HCT116 (cell line): ENCODE data around the gene TMTC2. TPM values are rescaled to one million over a fixed set of nuclear protein-coding genes. Genes with fewer than 3 reads are reported as not detected.

Experiments used
- ATAC-seq: fragments of 200-7000 bp; cut with Tn5 transposase; 2 replicates; pipeline ENCODE4 v1.9.1; 2020; ENCODE audit warnings: mild to moderate bottlenecking, moderate library complexity
- BruUV-seq: library from RNA; stranded (reverse); fragments of 400-500 nt; replicated peaks from 2 replicates; lab custom pipeline; 2021; lab: Mats Ljungman, UMichigan
- CTCF ChIA-PET: fragments of 300-600 bp; sonication (Branson Sonifier 250); formaldehyde crosslinking; loops from one replicate; lab custom pipeline; 2021; ENCODE audit warnings: antibody characterized with exemption; lab: Charles Lee
- POLR2A ChIA-PET: fragments of 300-600, 350-600 bp; sonication (Branson Sonifier 250); formaldehyde crosslinking; loops from one replicate; lab custom pipeline; 2021; ENCODE audit warnings: antibody characterized with exemption; lab: Charles Lee
- RAD21 ChIA-PET, 2 experiments: fragments of 300-600 bp; sonication (Branson Sonifier 250); formaldehyde crosslinking; loops; one replicate each; lab custom pipeline; 2023; ENCODE audit warnings: low total read pairs in 2 of 2; ENCODE audit not compliant: uncharacterized antibody in 2 of 2, unreplicated experiment in 2 of 2, low non-redundant PET in 1 of 2; lab: Charles Lee
- DNase-seq: peaks from one replicate; pipeline ENCODE4 v3.0.0-alpha.2; 2010; ENCODE audit warnings: low read depth, low spot score
- H2AFZ ChIP-seq: fragments of 200-600 bp; shearing (Covaris generic), sonication (generic); 2 replicates; pipeline ENCODE4 v1.6.1; 2017; ENCODE audit warnings: low read depth, mixed run types, mixed read lengths, antibody characterized with exemption, low read length; ENCODE audit not compliant: poor library complexity, severe bottlenecking
- H3K27ac ChIP-seq: 2 replicates; pipeline ENCODE4 v1.5.1; 2012; ENCODE audit warnings: low read depth, low read length
- H3K27me3 ChIP-seq: fragments of 200-600 bp; sonication (generic); 2 replicates; pipeline ENCODE4 v1.6.1; 2016; ENCODE audit warnings: mixed run types, low read length, mixed read lengths; ENCODE audit not compliant: insufficient read depth
- H3K36me3 ChIP-seq, 2 experiments: fragments of 200-500 bp in 1 of 2; fragments of 200-600 bp in 1 of 2; sonication (Bioruptor generic) in 1 of 2; sonication (generic) in 1 of 2; 2 replicates each; pipeline versions ENCODE4 v1.5.1 to v1.6.1; 2014 to 2016; ENCODE audit warnings: low read length in 2 of 2, inconsistent platforms in 1 of 2, mixed read lengths in 1 of 2, mixed run types in 1 of 2; ENCODE audit not compliant: insufficient read depth in 2 of 2, control insufficient read depth in 1 of 2
- H3K4me1 ChIP-seq, 2 experiments: fragments of 200-600 bp in 1 of 2; sonication (generic) in 1 of 2; 2 replicates each; pipeline versions ENCODE4 v1.5.1 to v1.6.1; 2012 to 2017; ENCODE audit warnings: low read length in 2 of 2, inconsistent platforms in 1 of 2, mild to moderate bottlenecking in 1 of 2, mixed read lengths in 1 of 2, mixed run types in 1 of 2, moderate library complexity in 1 of 2; ENCODE audit not compliant: insufficient read depth in 2 of 2, control insufficient read depth in 1 of 2
- H3K4me2 ChIP-seq: fragments of 200-600 bp; sonication (generic); 2 replicates; pipeline ENCODE4 v1.6.1; 2017; ENCODE audit warnings: mixed run types, low read length, mixed read lengths
- H3K4me3 ChIP-seq, 2 experiments: fragments of 200-600 bp in 1 of 2; sonication (generic) in 1 of 2; replicated peaks in 1 of 2; 2 replicates each; pipeline ENCODE4 v1.5.1; 2011 to 2016; ENCODE audit warnings: low read length in 2 of 2, control low read depth in 1 of 2, low read depth in 1 of 2, mild to moderate bottlenecking in 1 of 2, mixed read lengths in 1 of 2, mixed run types in 1 of 2
- H3K79me2 ChIP-seq: fragments of 200-600 bp; sonication (generic); 2 replicates; pipeline ENCODE4 v1.6.1; 2017; ENCODE audit warnings: mild to moderate bottlenecking, mixed run types, low read length, moderate library complexity, mixed read lengths; ENCODE audit not compliant: insufficient read depth
- H3K9ac ChIP-seq: fragments of 200-600 bp; sonication (generic); 2 replicates; pipeline ENCODE4 v1.6.1; 2016; ENCODE audit warnings: low read length, mixed read lengths
- H3K9me2 ChIP-seq: fragments of 200-600 bp; sonication (generic), shearing (Covaris generic); 2 replicates; pipeline ENCODE4 v1.6.1; 2017; ENCODE audit warnings: mixed run types, mild to moderate bottlenecking, moderate library complexity; ENCODE audit not compliant: insufficient read depth
- H3K9me3 ChIP-seq, 2 experiments: fragments of 200-500 bp in 1 of 2; fragments of 200-600 bp in 1 of 2; sonication (Bioruptor generic) in 1 of 2; sonication (generic) in 1 of 2; 2 replicates each; pipeline ENCODE4 v1.6.1; 2014 to 2017; ENCODE audit warnings: low read length in 2 of 2, mixed read lengths in 2 of 2, inconsistent platforms in 1 of 2, low read depth in 1 of 2, mild to moderate bottlenecking in 1 of 2, mixed run types in 1 of 2, moderate library complexity in 1 of 2; ENCODE audit not compliant: control insufficient read depth in 1 of 2, insufficient read depth in 1 of 2
- H4K20me1 ChIP-seq: fragments of 200-600 bp; sonication (generic), shearing (Covaris generic); 2 replicates; pipeline ENCODE4 v1.6.1; 2017; ENCODE audit warnings: mixed run types, mild to moderate bottlenecking, moderate library complexity; ENCODE audit not compliant: insufficient read depth
- CBX3 ChIP-seq: IDR thresholded peaks from 2 replicates; pipeline ENCODE4 v1.6.1; 2012; ENCODE audit warnings: low read depth
- CEBPB ChIP-seq: IDR thresholded peaks from 2 replicates; pipeline ENCODE4 v1.6.1; 2012; ENCODE audit warnings: low read depth
- ELF1 ChIP-seq: IDR thresholded peaks from 2 replicates; pipeline ENCODE4 v1.6.1; 2012; ENCODE audit warnings: low read depth, borderline replicate concordance
- EZH2 ChIP-seq: fragments of 200-600 bp; sonication (generic); IDR thresholded peaks from 2 replicates; pipeline ENCODE4 v1.6.1; 2017; ENCODE audit warnings: antibody characterized with exemption, mixed run types
- EZH2phosphoT487 ChIP-seq: fragments of 200-600 bp; IDR thresholded peaks from 2 replicates; pipeline ENCODE4 v1.6.1; 2018; ENCODE audit warnings: antibody characterized with exemption, borderline replicate concordance
- FOSL1 ChIP-seq: IDR thresholded peaks from 2 replicates; pipeline ENCODE4 v1.6.1; 2012; ENCODE audit warnings: low read depth
- RAD21 ChIP-seq: IDR thresholded peaks from 2 replicates; pipeline ENCODE4 v1.6.1; 2012; ENCODE audit warnings: low read depth, mild to moderate bottlenecking
- SRF ChIP-seq: IDR thresholded peaks from 2 replicates; pipeline ENCODE4 v1.6.1; 2012; ENCODE audit warnings: low read depth
- TCF7L2 ChIP-seq: IDR thresholded peaks from 2 replicates; pipeline ENCODE4 v1.7.0; 2011; ENCODE audit warnings: borderline replicate concordance, inconsistent platforms; ENCODE audit not compliant: insufficient read depth, insufficient read length; ENCODE audit errors: extremely low read depth
- ZFX ChIP-seq: fragments of 450-650 bp; IDR thresholded peaks from 2 replicates; pipeline ENCODE4 v1.6.1; 2017
- ZNF274 ChIP-seq: fragments of 200-500 bp; sonication (Bioruptor generic); IDR thresholded peaks from 2 replicates; pipeline ENCODE4 v1.6.1; 2014; ENCODE audit warnings: mild to moderate bottlenecking, low read depth, low read length, inconsistent platforms
- intact Hi-C: fragments of 100-400 bp; cut with micrococcal nuclease; formaldehyde crosslinking; loops from 2 replicates; pipeline ENCODE4 v1.10.0; 2022
- total RNA-seq: library from RNA; stranded (reverse); gene quantifications from one replicate; pipeline ENCODE4 v1.2.1, GENCODE V29; 2021; ENCODE audit not compliant: unreplicated experiment
- TF ChIP-seq, protein P1 (sequence below): IDR thresholded peaks from 2 replicates; pipeline ENCODE4 v1.6.1; 2012
- TF ChIP-seq, protein P2 (sequence below): IDR thresholded peaks from 2 replicates; pipeline ENCODE4 v1.6.1; 2011; ENCODE audit warnings: mild to moderate bottlenecking, low read length, moderate library complexity; ENCODE audit not compliant: insufficient replicate concordance; ENCODE audit errors: extremely low read depth

The TMTC2 gene
- total RNA-seq, 1 experiment from 2014 or later, result 11.5 TPM

- Histone ChIP-seq H4K20me1 (no peaks in the 10 kb centered on the region), H3K9me3 (no peaks in the 10 kb centered on the region), H3K27ac (no peak overlapping the region), H3K4me2 (no peak overlapping the region), H3K9me2 (no peaks in the 10 kb centered on the region), H3K36me3 (no peaks in the 10 kb centered on the region), H3K4me1 (no peaks in the 10 kb centered on the region), H2AFZ (no peak overlapping the region), H3K27me3 (no peaks in the 10 kb centered on the region), H3K9ac (no peak overlapping the region), H3K79me2 (no peaks in the 10 kb centered on the region), H3K4me3 (no peak overlapping the region)
- ChIA-PET RAD21 (no interaction called here), CTCF (no interaction called here), POLR2A (no interaction called here)
- no peak for ATAC-seq
- BruUV-seq, result no TSS peak
- intact Hi-C loops, result no loop called here
- TF ChIP-seq ZFX, result no peak
- TF ChIP-seq TCF7L2, result no peak
- TF ChIP-seq, protein P1, sequence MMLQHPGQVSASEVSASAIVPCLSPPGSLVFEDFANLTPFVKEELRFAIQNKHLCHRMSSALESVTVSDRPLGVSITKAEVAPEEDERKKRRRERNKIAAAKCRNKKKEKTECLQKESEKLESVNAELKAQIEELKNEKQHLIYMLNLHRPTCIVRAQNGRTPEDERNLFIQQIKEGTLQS, result no peak
- no peak for TF ChIP-seq EZH2phosphoT487
- TF ChIP-seq EZH2, result no peak
- TF ChIP-seq RAD21, result no peak
- no peak for TF ChIP-seq SRF
- no peak for TF ChIP-seq ZNF274
- TF ChIP-seq FOSL1, result no peak
- TF ChIP-seq, protein P2, sequence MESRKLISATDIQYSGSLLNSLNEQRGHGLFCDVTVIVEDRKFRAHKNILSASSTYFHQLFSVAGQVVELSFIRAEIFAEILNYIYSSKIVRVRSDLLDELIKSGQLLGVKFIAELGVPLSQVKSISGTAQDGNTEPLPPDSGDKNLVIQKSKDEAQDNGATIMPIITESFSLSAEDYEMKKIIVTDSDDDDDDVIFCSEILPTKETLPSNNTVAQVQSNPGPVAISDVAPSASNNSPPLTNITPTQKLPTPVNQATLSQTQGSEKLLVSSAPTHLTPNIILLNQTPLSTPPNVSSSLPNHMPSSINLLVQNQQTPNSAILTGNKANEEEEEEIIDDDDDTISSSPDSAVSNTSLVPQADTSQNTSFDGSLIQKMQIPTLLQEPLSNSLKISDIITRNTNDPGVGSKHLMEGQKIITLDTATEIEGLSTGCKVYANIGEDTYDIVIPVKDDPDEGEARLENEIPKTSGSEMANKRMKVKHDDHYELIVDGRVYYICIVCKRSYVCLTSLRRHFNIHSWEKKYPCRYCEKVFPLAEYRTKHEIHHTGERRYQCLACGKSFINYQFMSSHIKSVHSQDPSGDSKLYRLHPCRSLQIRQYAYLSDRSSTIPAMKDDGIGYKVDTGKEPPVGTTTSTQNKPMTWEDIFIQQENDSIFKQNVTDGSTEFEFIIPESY, result no peak
- no peak for TF ChIP-seq CBX3
- no peak for TF ChIP-seq CEBPB
- no peak for TF ChIP-seq ELF1
- DNase-seq, result no peak
These were observed 340.5 kb downstream of the TMTC2 start for GRCh38 chr12:83027021-83027723.
